HG02885 (cell line): Measurements from ENCODE around the gene TMCO1.
"Not testable (repeated sequence)": the region's sequence is repeated elsewhere in the genome, so short reads cannot be mapped to it uniquely, and the experiment has no call there.

Experiments used
- ATAC-seq: cut with Tn5 transposase; IDR thresholded peaks from one replicate; pipeline ENCODE4 v1.9.1; 2021; ENCODE audit warnings: mild to moderate bottlenecking; ENCODE audit not compliant: unreplicated experiment, poor library complexity

TMCO1 gene

DNA sequence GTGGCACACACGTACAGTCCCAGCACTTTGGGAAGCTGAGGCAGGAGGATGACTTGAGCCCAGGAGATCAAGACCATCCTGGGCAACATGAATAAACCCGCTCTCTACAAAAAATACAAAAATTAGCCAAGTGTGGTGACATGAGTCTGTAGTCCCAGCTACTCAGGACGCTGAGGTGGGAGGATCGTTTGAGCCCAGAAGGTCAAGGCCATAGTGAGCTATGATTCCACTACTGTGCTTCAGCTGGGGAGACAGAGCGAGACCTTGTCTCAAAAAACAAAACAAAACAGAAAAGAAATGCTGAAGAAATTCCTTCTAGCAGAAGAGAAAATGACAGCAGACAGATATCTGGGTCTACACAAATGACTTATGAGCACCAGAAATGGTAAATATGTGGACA lies 80.6 kb downstream of the TMCO1 start:
- no peak for ATAC-seq

DNA sequence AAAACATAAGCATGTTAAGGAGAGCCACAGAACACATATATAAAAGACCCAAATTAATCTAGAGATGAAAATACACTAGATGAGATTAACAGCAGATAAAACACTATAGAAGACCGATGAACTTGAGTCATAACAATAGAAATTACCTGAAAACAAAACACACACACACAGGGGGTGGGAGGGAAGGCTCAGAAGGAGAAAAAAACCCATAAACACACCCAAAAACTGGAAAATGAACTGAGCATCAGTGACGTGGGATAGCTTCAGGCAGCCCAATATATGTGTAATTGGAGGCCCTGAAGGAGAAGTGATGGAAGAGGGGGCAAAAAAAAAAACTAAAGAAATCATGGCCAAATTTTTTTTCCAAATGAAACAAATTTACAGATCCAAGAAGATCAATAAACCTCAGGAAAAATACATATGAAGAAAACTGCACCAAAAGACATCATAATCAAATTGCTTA lies 81.7 kb downstream of the TMCO1 start:
- peak; percentile 58 for ATAC-seq

- ATAC-seq, result peak; percentile 77
Observed at GRCh38 chr1:165686121-165686970, 82.3 kb downstream of the TMCO1 start.

- no peak for ATAC-seq
Observed at GRCh38 chr1:165683848-165684485, 84.7 kb downstream of the TMCO1 start.

DNA sequence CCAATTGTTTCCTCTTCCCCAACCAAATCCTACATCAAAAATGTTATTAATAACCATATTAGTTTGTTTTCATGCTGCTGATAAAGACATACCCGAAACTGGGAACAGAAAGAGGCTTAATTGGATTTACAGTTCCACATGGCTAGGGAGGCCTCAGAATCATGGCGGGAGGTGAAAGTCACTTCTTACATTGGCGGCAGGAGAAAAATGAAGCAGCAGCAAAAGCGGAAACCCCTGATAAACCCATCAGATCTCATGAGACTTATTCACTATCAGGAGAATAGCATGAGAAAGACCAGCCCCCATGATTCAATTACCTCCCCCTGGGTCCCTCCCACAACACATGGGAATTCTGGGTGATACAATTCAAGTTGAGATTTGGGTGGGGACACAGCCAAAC lies 87.9 kb downstream of the TMCO1 start:
- not testable (repeated sequence) for ATAC-seq

GRCh38 chr1:165680303-165680702 lies 88.4 kb downstream of the TMCO1 start:
- no peak for ATAC-seq

GRCh38 chr1:165679282-165680036 lies 89.2 kb downstream of the TMCO1 start:
- ATAC-seq, result no peak

- ATAC-seq, result no peak
Observed at GRCh38 chr1:165678509-165678908, 90.2 kb downstream of the TMCO1 start.
